Activated CD4-positive, alpha-beta T cell treated with anti-CD3 and anti-CD28 coated beads, Interleukin-2, amount 50 U/mL, for 16 hours (primary cell): ENCODE results near the gene CPA3.

Experiments
- DNase-seq: peaks from one replicate; pipeline ENCODE4 v3.0.0-alpha.2; 2020

Gene CPA3, protein sequence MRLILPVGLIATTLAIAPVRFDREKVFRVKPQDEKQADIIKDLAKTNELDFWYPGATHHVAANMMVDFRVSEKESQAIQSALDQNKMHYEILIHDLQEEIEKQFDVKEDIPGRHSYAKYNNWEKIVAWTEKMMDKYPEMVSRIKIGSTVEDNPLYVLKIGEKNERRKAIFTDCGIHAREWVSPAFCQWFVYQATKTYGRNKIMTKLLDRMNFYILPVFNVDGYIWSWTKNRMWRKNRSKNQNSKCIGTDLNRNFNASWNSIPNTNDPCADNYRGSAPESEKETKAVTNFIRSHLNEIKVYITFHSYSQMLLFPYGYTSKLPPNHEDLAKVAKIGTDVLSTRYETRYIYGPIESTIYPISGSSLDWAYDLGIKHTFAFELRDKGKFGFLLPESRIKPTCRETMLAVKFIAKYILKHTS

DNA sequence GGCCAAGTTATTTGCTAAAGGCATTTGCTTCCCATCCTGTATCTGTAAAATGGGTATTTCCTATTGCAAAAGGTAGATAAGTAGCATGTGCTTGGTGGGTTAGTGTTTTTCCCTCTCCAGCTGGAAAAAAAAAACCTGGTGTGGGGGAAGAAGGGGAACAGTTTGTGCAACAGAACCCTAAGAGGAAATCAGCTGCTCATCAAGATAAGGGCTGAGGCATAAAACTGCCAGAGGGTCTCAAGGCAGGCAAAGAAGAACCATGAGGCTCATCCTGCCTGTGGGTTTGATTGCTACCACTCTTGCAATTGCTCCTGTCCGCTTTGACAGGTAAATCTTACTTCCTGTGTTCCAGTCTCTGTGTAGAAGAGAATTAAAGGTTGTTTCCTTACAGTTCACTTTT lies at the start of gene CPA3:
TSS of gene CPA3 (plus strand) at position 248 of the 400 bp plus-strand sequence. CDS start at position 260, 12 bp downstream.
- DNase-seq = no peak

GRCh38 chr3:148815316-148816110 lies 49.6 kb upstream of the CPA3 start:
- DNase-seq = no peak

- DNase-seq = no peak
These were observed 48.7 kb upstream of the CPA3 start for GRCh38 chr3:148816427-148816826.

DNA sequence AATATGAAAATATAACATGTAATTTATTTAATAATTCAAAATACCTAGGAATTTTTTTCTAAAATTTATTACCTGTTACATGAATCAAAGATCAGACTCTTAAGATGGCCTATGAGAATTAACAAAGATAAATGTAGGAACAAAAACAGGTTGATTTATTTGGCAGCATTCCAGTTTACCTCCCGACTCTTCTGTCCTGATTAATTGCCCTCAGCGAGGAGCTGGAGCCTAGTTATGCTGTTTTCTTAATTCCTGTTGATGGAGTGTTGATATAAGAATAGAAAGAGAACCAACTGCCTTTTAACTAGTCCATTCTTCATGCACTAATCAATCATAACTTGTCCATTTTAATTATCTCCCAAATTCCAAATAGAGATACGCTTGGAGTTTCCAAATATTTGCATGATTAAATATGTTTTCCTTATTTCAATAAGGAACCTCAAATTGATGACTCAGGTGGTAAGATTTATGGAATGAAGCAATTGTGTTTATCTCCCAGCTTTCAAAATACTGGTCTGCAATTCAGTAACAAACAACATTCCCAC lies 48.0 kb upstream of the CPA3 start:
- no peak for DNase-seq

GRCh38 chr3:148820361-148821245 lies 44.5 kb upstream of the CPA3 start:
- no peak for DNase-seq

GRCh38 chr3:148823026-148823425 lies 42.1 kb upstream of the CPA3 start:
- no peak for DNase-seq

DNA sequence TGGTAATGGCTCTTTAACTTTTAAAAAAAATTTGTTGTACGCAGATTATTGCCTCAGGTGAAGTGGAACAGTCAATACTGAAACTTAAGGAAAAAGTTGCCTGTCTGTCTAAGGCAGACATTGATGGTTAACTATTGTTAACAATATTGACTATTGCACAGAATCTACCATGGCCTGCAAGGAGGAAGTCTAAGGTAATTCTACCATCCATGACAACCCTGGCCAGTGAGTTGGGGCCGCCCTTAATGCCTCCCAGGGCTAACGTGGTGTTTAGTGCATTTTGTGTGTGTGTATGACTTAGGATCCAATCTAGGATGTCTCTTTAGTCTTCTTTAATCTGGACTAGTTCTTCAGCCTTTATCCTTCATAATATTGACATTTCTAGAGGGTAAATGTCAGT lies 39.6 kb upstream of the CPA3 start:
- no peak for DNase-seq

DNA sequence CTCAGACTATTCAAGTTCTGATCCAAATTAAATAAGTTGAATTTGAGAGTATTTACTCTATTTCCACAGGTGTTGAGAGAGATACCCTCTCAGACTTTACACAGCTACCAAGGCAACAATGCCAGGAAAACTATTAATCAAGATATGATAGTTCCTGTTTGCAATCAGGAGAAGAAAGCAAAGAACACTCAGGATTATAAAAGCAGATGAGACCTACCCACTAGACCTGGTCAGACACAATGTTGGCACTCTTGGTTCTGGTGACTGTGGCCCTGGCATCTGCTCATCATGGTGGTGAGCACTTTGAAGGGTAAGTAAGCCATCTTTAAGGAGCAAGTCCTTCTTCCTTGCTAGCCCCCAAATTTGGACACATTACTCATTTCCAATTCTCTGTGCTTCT lies 37.5 kb upstream of the CPA3 start, which contains the start of gene CPB1:
TSS of gene CPB1 (plus strand) at position 227 of the 400 bp plus-strand sequence. CDS start at position 240, 13 bp downstream.
- no peak for DNase-seq

- DNase-seq = no peak
These were observed 36.9 kb upstream of the CPA3 start for GRCh38 chr3:148828136-148828690.

GRCh38 chr3:148829926-148830325 lies 35.2 kb upstream of the CPA3 start:
- DNase-seq = no peak

GRCh38 chr3:148833223-148833622 lies 31.9 kb upstream of the CPA3 start:
- DNase-seq = no peak

- DNase-seq = no peak
These were observed 25.3 kb upstream of the CPA3 start for GRCh38 chr3:148839805-148840204.

GRCh38 chr3:148840451-148840850 lies 24.6 kb upstream of the CPA3 start:
- no peak for DNase-seq

DNA sequence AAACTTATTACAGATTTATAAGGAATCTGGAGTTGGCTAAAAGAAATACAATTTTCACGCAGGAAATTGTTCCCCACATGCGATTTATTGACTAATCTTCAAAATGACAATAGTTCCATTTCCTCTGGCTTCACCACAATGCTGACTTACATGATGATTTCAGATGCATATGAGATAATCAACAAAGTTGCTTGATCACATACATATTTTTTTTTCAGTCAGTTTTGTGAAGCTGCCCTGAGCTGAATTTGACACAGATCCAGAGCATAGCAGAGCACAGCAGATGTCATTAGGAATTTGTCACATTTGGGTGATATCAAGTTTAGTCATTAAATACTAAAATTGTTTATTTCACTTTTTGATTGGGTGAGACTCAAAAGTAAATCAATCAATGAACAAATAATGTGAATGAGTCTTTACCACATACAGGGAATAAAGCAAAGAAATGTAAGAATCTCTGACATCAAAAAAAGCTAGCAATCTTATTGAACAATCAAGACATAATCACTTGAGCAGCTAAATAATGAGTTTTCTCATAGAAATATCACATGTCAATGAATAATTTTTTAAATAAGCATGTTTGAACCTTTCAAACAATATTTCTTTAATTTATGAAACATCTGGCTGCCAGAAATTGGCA lies 19.2 kb upstream of the CPA3 start:
- no peak for DNase-seq

DNA sequence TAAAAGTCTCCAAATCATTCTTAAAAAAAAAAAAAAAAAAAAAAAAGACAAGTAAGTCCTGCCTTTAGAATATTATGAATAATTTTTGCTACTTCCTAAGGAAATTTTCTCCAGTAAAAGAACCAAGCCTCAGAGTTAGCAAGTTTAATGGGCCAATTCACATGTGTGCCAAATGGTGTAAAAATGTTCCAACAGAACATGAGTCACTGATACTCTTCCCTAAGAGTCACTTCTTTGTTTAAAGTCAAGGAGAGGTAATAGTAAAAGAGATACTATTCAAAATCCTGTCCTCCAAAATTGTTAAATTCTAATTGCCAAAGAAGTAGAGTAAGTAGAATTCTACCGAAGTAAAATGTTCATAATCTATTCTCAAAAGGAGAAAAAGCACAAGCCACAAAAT lies 17.7 kb upstream of the CPA3 start:
- no peak for DNase-seq

GRCh38 chr3:148848410-148848809 lies 16.7 kb upstream of the CPA3 start:
- DNase-seq = no peak

DNA sequence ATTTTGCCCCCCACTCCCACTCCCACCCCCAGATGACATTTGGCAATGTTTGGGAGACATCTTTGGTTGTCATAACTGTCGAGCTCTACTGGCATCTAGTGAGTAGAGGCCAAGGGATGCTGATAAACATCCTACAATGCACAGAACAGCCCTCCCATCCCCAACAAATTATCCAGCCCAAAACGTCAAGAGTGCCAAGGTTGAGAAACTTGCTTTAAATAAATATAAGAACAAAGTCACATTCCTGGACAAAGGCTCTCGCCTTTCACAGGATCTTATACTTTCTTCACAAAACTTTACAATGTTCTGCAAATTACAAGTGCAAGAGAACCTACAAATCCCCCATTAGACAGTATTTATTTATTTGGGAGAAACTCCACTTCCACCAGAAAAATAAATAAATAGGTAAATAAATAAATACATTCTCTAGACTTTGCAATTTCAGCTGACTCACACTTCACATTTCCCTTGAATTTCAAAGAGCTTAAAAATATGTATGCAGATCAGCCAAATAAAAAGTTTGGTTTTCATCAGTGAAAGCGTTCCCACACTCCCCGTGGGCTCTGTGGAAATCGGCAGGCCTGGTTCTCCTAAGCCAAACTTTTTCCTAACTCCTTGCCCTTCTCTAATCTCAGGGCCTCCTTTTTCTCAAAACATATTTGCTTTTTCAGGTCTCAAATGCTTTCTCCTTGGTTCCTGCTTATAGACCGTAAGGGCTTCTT lies 12.7 kb upstream of the CPA3 start:
- DNase-seq = no peak

DNA sequence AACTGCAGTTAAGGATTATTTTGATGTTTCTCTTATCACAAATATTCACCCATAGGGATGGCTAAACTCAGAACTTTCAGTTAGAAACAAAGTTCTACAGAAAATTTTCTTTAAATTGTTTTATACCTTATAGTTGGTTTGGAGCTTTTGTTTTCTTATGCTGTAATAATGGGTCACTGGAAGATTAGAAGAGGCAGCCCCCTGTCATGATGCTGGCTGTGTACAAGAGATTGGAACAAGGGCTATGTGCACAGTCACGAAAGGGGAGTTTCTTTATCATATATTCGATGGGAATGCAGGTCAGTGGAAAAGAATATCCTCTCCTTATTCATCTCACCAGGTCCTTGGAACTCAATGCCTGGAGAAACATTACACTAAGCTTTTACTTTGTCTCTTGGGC lies 12.0 kb upstream of the CPA3 start:
- DNase-seq = no peak

DNA sequence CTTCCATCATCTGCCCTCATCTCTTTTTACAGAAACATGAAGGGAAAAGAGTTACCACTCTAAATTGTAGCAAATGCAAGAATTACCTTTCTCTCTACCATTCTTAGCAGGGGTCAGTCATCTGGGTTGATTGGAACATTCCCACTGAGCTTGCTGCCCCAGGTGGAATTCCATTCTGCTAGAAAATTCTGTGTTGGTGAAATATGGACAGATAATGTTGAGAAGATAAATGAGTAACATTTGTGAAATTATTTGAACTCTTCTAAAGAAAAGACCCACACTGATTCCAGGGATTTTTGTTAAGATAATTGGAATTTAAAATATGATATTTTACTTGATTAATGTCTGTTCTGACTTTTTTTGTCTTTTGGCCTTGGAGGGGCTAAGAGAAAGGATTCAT lies 11.0 kb upstream of the CPA3 start:
- no peak for DNase-seq

DNA sequence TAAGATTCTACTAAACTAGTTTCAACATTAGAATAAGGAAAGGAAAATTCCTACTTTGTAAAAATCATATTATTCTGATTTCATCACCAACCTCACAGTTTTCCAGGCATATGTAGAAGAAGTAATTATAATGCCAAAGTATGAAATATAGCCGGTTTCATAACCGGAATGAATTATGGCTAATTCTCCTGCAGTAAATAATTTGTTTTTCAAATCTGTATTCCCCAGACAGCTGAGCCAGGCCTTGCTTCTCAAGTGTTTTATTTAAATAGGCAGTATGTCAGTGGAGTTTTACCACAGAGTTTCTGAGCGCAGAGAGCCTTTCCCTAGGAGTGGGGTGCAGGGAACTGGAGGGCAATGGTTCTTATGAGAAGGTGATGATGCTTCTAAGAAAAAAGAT lies 8.7 kb upstream of the CPA3 start:
- no peak for DNase-seq

DNA sequence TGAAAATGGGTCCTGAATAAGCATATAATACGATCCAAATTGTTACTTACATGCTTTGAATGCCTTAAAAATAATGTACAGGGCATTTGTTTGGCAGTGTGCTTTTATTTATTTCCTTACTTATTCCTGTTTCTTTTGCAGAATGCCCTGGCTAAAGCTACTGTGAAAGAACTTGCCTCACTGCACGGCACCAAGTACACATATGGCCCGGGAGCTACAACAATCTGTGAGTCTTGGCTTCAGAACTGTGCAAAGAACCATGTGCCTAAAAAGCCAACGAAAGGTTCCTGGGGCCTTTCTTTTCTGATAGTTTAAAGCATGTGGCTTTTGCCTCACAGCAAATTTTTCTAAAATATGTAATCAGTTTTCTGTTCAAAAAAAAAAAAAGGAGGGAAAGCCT lies 7.8 kb upstream of the CPA3 start:
- DNase-seq = no peak
